ENCODE measurements around the gene TRIML2.

- no peak for TF ChIP-seq EZH2 (IDR thresholded peaks at IDR 0.05; ENCODE audit: low read length, unreplicated experiment)
- TF ChIP-seq CTCF (conservative IDR thresholded peaks at IDR 0.05; ENCODE audit: low read depth, low read length): no peak
Observed at GRCh38 chr4:188110036-188110435, 633 bp upstream of the TRIML2 start.

All from PC-3 (cell line).